KOPT-K1 (cell line): ENCODE results near the gene HOXA9.

Experiments used
- H3K27ac ChIP-seq: fragments of 200-600 bp; sonication (generic); 2 replicates; pipeline ENCODE4 v1.5.1; 2016; ENCODE audit warnings: antibody characterized with exemption, mild to moderate bottlenecking, low read depth, low read length; ENCODE audit not compliant: poor library complexity, severe bottlenecking
- H3K36me3 ChIP-seq: fragments of 200-600 bp; sonication (generic); 2 replicates; pipeline ENCODE4 v1.5.1; 2017; ENCODE audit warnings: antibody characterized with exemption, mild to moderate bottlenecking, low read length, moderate library complexity; ENCODE audit not compliant: insufficient read depth
- H3K9me3 ChIP-seq: fragments of 200-600 bp; sonication (generic); 2 replicates; pipeline ENCODE4 v1.5.1; 2017; ENCODE audit warnings: antibody characterized with exemption, low read length, mild to moderate bottlenecking; ENCODE audit not compliant: insufficient read depth, poor library complexity, severe bottlenecking

Gene HOXA9

GRCh38 chr7:27185013-27185853 is 19.9 kb upstream of the HOXA9 start, which contains the start of gene HOXA11:
TSS of gene HOXA11 (minus strand) at chr7:27185232. CDS start at chr7:27185144, 88 bp downstream.
- H3K27ac ChIP-seq = no peak within 1 kb of the TSS
- no peaks in the 10 kb centered on the region for H3K9me3 ChIP-seq
- no peaks in the 10 kb centered on the region for H3K36me3 ChIP-seq

- no peaks in the 10 kb centered on the region for H3K9me3 ChIP-seq
- no peak overlapping the region for H3K27ac ChIP-seq
- no peaks in the 10 kb centered on the region for H3K36me3 ChIP-seq
These were observed 19.1 kb upstream of the HOXA9 start for GRCh38 chr7:27184337-27185012.

DNA sequence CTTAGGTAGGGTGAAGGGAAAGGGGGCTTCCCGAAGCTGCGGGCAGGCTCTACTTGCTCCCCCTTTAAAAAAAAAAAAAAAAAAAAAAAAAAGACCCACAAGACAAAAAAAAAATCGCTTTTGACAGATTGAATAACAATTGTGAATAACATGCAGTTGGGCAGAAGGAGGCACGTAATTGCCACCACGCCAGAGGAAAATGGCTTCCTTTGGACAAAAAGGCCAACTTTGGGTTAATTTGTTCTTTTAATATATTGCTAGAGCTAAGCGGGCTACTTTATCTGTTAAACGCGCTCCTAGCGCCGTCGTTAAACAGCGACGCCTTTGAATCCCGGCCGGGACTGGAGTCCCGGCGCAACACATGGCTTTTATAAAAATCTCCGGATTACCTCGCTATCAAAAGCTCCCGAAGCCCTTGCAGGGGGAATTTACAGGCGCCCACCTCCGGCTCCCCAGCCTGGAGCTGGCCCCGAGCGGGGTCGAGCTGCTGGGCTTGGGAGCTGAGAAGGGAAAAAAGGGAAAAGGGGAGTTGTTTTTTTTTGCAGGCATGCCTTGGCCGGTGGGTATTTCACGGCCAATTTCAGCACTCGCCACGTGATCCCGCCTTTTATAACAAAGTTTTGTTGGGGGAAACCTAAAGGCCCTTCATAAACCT is 18.5 kb upstream of the HOXA9 start:
- H3K9me3 ChIP-seq = no peaks in the 10 kb centered on the region
- H3K36me3 ChIP-seq = no peaks in the 10 kb centered on the region
- no peak overlapping the region for H3K27ac ChIP-seq

GRCh38 chr7:27182861-27183681 is 17.7 kb upstream of the HOXA9 start:
- Histone ChIP-seq H3K9me3 (no peaks in the 10 kb centered on the region), H3K27ac (no peak overlapping the region), H3K36me3 (no peaks in the 10 kb centered on the region)

GRCh38 chr7:27182285-27182841 is 17.0 kb upstream of the HOXA9 start:
- H3K36me3 ChIP-seq = no peaks in the 10 kb centered on the region
- H3K27ac ChIP-seq = no peak overlapping the region
- H3K9me3 ChIP-seq = no peaks in the 10 kb centered on the region

DNA sequence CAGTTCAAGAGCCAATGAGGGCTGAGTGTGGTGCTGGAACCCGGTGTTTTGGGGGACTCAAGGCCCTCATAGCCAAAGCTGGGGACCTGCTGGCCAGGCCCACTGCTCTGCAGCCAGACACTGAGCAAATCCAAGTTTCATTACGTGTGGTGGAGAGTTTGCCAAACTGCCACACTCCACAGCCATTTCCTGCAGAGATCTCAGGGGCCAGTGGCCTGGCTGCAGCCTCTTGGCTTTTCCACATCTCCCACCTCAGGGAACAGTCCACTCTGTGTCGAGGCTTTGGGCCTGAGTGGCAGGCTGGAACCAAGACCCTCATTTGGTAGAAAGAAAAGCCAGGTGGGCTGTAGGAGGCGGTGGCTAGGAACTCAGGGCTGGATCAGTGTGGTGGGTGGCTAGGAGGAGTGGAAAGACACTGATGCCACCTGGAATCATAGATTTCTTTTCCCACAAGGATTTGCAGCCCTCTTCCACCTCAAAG is 16.5 kb upstream of the HOXA9 start:
- H3K36me3 ChIP-seq = no peaks in the 10 kb centered on the region
- H3K27ac ChIP-seq = no peak overlapping the region

GRCh38 chr7:27180431-27181420 is 15.4 kb upstream of the HOXA9 start:
- Histone ChIP-seq H3K36me3 (no peaks in the 10 kb centered on the region), H3K9me3 (no peaks in the 10 kb centered on the region), H3K27ac (no peak overlapping the region)

More for the DNA sequence above, 16.5 kb upstream of the HOXA9 start:
- H3K9me3 ChIP-seq = no peaks in the 10 kb centered on the region

DNA sequence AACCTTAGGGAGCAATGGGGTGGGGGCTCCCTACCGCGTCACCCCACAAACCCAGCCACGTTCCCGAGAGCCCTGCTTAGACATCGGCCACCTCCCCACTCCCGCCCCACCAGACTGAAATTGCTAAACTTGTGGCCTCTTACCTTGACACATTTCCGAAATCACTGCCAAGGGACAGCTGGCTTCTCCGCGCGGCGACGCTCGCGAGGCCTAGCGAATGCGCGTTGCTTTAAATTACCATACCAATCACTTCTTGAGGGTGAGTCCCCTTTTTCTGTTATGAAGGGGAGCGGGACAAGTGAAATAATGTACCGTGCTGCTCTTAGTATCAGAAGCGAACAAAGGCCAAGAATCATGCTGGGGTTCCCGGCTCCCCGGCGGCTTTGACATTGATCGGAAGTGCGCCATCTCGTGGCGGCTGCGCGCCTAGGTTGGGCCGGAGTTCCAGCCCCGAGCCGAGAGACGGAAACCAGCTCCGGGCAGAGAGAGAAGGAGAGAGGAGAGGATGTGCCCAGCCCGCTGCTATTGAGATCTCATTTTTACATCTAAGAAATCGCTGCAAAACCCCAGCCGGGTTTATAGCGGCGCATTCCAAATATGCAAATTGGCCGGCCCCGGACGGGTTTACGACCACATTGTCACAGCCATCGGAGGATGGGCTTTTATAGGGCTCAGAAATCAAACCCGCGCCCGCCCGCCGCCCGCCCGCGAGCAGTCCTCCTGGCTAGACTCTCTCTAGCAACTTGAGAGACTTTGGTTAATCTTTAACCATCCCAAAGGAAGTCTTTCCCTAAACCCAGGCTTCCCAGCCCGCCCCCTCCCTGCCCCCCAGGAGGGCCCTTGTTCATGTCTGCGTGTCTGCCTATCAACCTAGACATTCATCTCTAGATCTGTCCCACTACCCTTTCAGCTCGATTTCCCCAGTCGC is 14.4 kb upstream of the HOXA9 start:
- no peaks in the 10 kb centered on the region for H3K36me3 ChIP-seq
- no peaks in the 10 kb centered on the region for H3K9me3 ChIP-seq
- H3K27ac ChIP-seq = no peak overlapping the region

DNA sequence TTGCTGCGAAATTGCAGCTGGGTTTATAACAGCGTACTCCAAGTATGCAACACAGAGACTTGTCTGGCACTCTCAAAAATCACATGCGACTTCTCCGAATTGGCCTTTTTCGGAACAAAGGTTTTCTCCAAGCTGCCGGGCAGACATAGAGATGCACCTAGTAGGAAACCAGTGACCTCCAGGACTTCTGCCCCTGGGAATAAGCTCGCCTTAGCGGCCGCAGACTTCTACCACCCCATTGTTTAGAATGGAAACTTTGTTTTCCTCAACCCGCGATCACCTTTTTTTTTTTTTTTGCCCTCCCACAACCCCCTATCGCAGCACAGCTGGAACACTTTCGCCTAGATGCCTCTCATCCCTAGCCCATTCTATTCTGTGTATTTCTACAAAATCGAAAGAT is 13.7 kb upstream of the HOXA9 start:
- Histone ChIP-seq H3K36me3 (no peaks in the 10 kb centered on the region), H3K9me3 (peaks cover 6% of the 10 kb centered on the region), H3K27ac (no peak overlapping the region)

- no peaks in the 10 kb centered on the region for H3K36me3 ChIP-seq
- peaks cover 8% of the 10 kb centered on the region for H3K9me3 ChIP-seq
- no peak overlapping the region for H3K27ac ChIP-seq
These were observed 13.0 kb upstream of the HOXA9 start for GRCh38 chr7:27178366-27178765.

DNA sequence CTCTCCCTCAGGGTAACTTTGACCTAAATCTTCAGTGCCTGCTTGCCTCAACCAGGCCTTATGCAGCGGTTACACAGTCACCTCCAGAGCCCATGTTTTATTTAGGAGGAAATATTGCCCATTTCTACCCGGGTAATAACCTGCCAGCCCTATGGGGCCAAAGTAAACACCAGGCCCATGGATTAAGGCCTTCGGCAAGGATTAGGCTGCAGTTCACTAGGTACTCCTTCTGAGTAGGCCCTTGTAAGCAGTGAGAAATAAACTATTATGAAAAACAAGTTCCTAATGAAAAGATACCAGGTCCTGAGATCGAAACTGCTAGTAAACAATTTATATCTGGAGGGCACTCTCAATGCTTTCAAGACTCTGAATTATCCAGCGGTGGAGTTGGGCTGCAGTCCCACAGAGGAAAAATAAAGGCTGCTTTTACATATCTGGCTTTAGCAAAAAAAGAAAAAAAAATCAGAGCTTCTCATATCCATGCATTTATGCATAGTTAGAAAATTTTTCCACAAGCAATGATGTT is 12.5 kb upstream of the HOXA9 start:
- no peak overlapping the region for H3K27ac ChIP-seq
- peaks cover 8% of the 10 kb centered on the region for H3K9me3 ChIP-seq
- no peaks in the 10 kb centered on the region for H3K36me3 ChIP-seq

GRCh38 chr7:27176962-27177794 is 11.8 kb upstream of the HOXA9 start:
- Histone ChIP-seq H3K36me3 (no peaks in the 10 kb centered on the region), H3K9me3 (peaks cover 8% of the 10 kb centered on the region), H3K27ac (no peak overlapping the region)
